NCI-H1417 treated with DMSO at 0.1 percent for 48 hours (cell line): ENCODE measurements around the gene MCEMP1.
"Not testable (repeated sequence)": the region's sequence is repeated elsewhere in the genome, so short reads cannot be mapped to it uniquely, and the experiment has no call there.

Experiments
- DNase-seq: peaks from one replicate; lab custom pipeline; 2025; lab: John Stamatoyannopoulos, UW

Gene MCEMP1

GRCh38 chr19:7643629-7644549 lies 33.0 kb upstream of the MCEMP1 start:
- DNase-seq = not testable (repeated sequence)

- no peak for DNase-seq
These were observed 32.4 kb upstream of the MCEMP1 start for GRCh38 chr19:7644550-7644877.

- DNase-seq = no peak
These were observed 31.7 kb upstream of the MCEMP1 start for GRCh38 chr19:7645163-7645562.

- no peak for DNase-seq
These were observed 31.0 kb upstream of the MCEMP1 start for GRCh38 chr19:7645656-7646425.

GRCh38 chr19:7646426-7646700 lies 30.5 kb upstream of the MCEMP1 start:
- DNase-seq = no peak

- no peak for DNase-seq
These were observed 29.7 kb upstream of the MCEMP1 start for GRCh38 chr19:7647156-7647555.

DNA sequence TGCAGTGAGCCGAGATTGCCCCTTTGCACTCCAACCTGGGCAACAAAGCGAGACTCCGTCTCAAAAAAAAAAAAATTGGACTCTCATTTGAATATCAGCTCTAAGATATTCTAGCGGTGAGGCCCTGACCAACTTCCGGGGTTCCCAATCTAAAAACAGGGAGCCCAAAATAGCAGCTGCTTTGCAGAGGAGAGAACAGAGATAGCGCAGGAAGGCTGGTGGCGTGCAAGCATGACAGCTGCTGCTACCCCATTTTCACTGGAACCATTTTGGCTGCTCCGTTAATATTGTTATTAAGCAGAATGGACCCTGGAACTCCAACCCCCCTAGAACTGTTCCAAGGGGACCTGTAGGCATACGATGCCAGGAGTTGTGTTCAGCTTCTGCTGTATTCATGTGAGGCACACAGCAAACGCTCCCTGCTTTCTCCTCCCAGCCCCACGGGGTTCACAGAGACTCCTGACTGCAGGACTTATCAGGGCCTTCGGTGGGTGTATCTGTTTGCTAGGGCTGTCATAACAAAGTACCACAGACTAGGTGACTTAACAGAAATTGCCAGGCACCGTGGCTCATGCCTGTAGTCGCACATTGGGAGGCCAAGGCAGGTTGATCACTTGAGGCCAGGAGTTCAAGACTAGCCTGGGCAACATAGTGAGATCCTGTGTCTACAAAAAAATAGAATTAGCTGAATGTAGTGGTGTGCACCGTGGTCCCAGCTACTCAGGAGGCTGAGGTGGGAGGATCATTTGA lies 28.4 kb upstream of the MCEMP1 start:
- DNase-seq = no peak

DNA sequence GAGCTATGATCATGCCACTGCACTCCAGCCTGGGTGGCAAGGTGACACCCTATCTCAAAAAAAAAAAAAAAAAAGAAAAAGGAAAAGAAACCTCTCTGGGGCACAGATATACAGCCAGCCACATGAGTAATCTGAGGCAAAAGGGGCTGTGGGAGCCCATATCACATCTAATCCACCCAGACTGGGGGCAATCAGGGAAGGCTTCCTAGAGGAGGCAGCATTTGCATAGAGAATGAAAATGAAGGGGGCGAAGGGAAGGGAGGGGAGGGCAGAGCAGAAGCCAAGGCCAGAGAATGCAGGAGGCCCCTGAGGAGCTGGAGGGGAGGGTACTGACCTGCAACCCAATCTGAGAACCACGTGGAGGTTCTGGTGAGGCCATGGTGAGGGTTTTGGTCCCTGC lies 26.7 kb upstream of the MCEMP1 start:
- no peak for DNase-seq

GRCh38 chr19:7652061-7652641 lies 24.7 kb upstream of the MCEMP1 start:
- peak; percentile 39 for DNase-seq

GRCh38 chr19:7654401-7654800 lies 22.5 kb upstream of the MCEMP1 start:
- DNase-seq = no peak

DNA sequence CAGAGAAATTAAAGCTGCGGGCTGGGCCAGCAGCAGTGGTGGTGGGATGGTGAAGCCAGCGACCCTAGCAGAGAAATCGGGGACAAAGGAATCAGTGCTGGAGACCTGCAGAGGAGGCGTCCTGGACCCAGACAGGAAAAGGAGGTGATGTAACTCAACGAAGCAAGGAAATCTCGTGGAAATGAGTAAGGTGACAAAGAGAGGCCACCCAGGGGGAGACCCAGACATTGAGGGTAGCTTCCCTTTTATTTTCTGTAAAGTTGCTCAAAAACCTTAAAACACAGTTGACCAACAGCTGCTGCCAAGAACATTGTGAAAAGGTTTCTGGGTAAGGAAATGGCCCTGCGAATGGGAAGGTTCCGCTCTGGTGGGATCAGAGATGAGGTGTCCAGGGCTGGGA lies 21.3 kb upstream of the MCEMP1 start:
- DNase-seq = no peak

DNA sequence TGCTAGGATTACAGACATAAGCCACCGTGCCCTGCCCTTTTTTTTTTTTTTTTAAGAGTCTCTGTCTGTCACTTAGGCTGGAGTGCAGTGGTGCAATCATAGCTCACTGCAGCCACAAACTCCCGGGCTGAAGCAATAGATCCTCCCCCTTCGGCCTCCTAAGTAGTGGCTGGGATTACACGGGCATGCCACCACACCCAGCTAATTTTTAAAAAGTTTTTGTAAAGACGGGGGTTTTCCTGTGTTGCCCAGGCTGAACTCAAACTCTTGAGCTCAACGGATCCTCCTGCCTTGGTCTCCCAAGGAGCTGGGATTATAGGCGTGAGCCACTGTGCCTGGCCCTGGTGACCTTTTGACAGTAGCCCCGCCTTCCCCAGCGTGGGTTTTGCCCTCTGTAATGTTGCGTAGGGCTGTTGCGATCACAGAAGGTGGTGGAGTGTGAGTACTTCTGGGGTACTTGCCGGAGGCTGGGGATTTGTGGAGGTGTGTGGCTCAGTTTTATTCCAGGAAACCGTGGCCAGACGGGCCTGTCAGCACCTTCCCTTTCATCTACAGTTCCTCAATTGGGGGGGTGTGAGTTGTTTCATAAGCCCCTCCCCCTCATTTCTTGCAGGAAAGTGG lies 19.6 kb upstream of the MCEMP1 start:
- DNase-seq = no peak

GRCh38 chr19:7658219-7658686 lies 18.6 kb upstream of the MCEMP1 start:
- no peak for DNase-seq

DNA sequence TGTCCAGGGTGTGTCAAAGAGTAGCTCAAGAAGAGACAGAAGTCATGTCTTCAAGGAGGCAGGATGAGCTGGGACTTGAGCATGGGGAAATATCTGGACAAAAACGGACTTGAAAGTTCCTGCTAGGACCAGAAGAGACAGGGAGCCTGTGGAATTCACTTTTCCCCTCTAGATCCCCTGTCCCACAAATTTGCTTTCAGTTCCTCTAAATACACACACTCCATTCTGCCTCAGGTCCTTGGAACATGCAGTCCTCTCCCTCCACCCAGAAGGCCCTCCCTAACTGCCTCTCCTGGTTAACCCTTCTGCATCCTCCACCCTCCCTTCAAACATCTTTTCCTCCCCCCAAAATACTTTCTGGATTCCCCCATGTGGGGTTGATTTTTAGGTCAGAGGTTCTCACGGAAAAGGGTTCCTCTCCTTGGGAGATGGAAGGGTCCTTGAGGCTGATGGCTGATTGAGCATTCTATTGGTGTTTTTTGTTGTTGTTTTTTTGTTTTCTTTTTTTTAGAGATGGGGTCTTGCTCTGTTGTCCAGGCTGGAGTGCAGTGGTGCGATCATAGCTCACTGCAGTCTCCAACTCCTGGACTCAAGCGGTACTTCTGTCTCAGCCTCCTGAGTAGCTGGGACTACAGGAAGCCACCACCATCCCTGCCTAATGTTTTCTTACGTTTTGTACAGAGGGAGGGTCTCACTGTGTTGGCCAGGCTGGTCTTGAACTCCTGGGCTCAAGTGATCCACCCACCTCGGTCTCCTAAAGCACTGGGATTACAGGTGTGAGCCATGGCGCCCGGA lies 14.9 kb upstream of the MCEMP1 start:
- no peak for DNase-seq

DNA sequence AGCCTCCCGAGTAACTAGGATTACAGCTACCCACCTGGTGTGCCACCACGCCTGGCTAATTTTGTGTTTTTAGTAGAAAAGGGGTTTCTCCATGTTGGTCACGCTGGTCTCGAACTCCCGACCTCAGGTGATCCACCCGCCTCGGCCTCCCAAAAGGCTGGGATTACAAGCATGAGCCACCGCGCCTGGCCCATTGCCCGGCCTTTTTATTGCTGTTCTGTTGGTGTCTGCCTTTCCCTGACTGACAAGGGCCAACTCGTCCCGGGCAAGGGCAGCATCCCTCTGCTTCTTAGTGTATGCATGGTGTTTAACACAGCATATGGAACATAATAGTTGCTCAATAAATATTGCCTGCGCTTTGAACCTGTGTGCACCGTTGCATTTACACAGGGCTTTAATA lies 14.2 kb upstream of the MCEMP1 start:
- DNase-seq = no peak

DNA sequence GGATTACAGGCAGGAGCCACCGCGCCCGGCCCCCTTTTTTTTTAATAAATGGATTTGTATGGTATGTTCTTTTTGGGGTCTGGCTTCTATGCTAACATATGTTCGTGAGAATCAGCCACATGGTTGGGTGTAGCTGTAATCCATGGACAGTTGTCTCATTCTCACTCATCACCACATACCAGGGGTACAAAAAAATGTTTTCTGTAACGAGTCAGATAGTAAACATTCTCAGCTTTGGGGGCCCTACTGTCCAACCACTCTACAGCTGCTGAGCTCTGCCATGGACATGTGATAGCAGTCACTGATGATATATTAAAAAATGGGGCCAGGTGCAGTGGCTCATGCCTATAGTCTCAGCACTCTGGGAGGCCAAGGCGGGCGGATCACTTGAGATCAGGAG lies 13.2 kb upstream of the MCEMP1 start:
- DNase-seq = no peak

GRCh38 chr19:7665076-7665475 lies 11.8 kb upstream of the MCEMP1 start:
- no peak for DNase-seq

GRCh38 chr19:7668842-7669241 lies 8.0 kb upstream of the MCEMP1 start, which contains the start of gene RETN:
Gene RETN, plus strand, starts transcription at chr19:7669049. Its CDS starts 278 bp downstream, at chr19:7669327.
- DNase-seq = no peak

DNA sequence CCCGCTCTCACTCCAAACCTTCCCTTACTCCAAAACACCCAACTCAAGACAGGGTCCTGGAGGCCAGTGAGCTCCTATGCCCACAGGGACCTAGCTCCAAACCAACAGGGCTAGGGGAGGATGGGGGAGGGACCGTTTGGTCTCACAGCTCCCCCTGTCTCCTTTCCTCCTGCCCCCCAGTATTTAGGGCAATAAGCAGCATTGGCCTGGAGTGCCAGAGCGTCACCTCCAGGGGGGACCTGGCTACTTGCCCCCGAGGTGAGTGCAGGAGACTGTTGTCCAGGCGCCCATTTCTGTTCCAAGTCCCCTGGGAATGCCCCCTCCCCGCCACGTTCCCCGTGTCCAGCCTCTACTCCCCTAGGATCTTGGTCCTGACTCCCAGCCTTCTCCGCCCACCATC lies 7.2 kb upstream of the MCEMP1 start:
- no peak for DNase-seq

GRCh38 chr19:7670150-7670783 lies 6.6 kb upstream of the MCEMP1 start:
- no peak for DNase-seq

GRCh38 chr19:7670790-7671189 lies 6.1 kb upstream of the MCEMP1 start:
- no peak for DNase-seq
